Fibroblast of skin of left quadriceps (primary cell): Measurements from ENCODE around the gene HDAC11.

ENCODE experiments used
- DNase-seq, 2 experiments: peaks; one replicate each; pipeline ENCODE4 v3.0.0-alpha.2; 2013; ENCODE audit warnings: low read depth in 2 of 2

Gene HDAC11

DNA sequence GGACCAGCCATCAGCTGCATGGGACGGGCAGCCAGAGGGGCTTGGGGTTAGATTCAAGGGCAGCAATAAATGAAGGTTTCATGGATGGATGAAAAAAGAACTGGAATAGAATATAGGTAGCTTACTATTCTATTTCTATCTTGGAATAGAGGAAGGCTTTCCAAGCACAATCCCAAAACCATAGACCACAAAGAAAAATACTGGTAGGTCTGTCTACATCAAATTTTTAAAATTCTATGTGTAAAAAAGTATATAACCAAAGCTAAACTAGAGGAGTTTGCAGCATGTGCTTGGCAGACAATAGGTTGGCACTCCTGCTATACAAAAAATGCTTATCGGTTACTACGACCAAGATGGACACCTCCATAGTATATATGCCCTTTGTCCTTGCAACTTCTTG is 61.6 kb downstream of the HDAC11 start:
- DNase-seq: no peak

DNA sequence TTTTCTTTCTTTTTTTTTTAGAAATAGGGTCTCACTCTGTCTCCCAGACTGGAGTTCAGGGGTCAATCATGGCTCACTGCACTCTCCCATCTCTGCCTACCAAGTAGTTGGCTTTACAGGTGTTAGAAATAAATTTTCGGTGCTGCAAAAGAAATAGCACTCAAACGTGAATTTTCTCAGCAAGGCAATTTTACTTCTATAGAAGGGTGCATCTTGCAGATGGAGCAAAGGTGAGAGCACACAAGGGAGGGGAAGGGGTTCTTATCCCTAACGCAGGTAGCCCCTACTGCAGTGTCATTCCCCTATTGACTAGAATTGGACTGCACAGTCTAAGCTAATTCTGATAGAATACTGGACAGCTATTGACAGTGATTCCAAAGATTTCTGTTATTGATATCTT is 62.0 kb downstream of the HDAC11 start:
- DNase-seq: no peak

DNA sequence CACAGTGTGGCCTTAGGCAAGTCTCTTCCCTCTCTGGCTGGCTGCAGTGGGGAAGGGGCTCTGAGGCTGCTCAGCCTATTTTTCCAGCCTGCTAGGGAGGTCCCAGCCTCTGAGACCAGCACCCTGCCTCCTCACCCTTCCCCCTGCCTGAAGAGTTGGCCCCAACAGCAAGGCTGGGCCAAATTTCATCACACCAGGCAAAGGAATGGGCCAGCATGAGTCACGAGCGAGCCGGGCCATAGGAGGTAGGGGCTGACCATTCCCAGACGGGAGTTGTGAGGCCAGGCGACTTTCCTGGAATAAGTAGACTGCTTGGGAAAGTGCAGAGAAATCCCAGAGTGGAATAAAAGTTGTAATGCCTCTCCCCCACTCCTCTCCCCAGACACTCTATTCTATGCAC is 63.1 kb downstream of the HDAC11 start:
- peak; percentile 70 to 78 for DNase-seq

DNA sequence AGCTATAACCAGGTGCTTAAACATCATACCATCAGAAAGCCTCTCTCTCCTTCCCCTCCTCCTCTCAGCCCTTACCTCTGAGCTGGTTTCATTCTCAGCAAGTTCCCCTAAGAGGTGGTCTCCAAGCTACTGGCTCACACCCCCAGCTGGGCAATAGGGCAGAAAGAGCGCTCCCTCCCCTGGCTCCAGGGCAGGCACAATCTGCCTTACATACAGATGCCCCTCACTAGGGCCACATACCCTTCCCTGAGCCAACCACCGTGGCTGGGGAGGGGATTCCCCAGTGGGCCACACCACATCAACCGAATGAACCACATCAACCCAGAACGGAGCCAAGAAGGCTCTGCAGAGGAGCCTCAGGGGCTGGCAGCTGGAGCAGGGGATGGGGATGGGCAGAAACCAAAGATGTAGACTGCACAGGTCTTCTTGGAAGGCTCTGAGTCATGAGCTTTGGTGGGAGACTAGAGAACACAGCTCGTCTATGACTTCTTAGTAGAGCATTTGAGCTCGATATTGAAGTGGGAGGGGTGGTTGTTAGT is 64.3 kb downstream of the HDAC11 start:
- peak; percentile 56 to 59 for DNase-seq

DNA sequence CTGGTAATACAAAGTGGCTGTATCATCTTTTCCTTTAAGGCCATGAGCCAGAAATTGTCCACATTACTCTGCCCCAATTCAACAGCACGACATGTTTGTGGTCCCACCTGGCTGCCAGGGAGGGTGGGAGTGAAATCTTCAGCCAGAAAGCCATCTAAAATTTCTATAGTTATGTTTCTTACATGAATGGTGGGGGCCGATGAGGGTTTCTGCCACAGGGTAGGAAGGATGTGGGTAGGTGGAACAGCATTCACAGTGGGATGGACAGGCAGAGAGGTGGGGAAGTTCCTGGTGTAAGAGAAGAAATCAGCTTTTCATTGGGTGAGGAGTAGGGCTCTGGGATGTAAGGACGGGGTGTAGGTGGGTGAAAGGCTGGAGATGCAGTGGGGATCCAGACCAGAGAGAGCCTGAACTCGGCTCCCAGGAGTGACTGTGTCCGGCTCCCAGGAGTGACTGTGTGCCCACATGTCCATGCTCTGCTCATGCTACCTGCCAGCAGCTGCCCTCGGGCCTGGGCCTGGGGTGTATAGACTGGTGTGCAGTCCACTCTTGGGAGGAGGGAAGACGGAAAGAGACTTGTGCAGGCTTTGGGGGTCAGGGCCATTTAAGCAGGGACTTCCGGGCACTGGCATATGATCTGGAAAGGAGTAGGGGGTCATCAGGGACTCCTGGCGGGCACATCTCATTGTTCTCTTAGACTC is 65.0 kb downstream of the HDAC11 start:
- DNase-seq: no peak

DNA sequence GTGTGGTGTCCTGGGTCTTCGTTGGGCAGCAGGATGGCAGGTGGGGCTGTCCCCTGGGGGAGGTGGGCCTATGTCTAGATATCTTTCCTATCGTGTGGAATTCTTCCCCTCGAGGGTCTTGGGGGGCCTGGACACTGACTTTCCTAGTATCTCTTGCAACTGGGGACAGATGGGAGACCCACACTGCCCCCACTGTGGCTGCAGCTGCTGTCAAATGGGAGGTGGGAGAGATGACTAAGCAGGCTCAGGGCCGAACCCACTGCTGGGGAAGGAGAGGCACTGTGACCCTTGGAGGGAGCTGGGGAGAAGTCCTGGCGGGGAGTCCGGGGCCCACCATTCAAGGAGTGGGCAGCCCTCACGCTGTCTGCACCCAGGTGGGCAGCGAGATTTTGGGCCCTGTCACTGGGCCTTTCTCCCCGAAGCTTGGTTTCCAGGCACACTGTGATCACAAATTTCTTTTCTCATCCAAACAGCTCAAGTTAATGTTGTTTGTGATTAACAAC is 65.9 kb downstream of the HDAC11 start:
- DNase-seq: no peak

DNA sequence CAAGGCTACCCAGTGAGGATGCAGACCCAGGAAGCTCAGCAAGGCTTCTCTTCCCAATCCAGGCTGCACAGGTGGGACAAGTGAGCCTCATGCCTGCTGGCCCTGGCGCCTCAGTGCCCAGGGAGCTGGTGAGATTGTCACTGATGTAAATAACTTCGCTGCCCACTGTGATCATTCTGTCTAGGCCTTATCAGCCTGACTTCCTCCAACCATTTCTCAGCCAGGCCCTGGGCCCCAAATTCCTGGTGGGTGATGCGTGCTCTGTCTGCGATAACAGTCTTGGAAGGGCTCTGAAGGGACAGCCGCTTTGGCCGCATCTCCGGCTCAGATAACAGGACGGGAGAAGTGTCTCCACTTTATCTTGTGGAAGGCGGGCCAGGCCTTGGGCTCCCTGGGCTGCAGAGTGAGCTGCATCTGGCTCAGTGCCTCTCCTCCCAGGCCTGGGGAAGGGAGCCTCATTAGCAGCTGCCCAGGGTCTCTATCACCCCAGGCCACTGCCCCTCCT is 66.6 kb downstream of the HDAC11 start:
- DNase-seq: no peak

DNA sequence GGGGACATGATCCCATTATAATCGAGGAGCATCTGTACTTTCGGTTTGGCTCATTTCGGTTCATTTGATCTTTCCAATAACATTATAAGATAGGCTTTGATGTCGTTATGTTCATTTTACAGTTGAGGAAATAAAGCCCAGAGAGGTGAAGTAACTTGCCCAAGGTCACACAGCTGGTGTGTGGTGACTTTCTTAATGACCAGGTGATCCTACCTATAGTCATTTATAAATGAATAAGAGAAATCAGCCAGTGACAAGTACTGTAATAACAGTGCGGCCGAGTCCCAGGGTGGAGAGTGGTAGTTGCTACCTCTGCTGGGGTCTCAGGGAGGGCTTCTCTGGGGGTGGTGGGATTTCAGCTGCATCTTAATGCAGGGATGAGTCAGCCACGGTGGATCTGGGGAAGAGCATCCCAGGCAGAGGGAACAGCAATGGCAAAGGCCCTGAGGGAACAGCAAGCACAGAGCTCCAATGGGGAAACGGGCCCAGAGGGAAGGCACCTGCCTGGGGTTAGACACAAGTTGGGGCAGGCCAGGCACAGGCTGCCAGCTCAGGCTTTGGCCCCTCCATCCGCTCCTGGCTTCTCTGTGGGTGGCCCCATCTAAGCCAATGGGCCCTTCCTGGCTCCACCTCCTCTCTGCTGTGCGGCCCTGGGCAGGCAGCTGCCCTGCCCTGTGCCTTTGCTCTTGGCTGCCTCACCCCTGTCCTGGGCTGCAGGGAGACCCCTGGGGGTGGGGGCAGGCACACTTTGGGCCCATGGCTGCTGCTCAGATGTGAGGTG is 67.7 kb downstream of the HDAC11 start:
- DNase-seq: no peak

DNA sequence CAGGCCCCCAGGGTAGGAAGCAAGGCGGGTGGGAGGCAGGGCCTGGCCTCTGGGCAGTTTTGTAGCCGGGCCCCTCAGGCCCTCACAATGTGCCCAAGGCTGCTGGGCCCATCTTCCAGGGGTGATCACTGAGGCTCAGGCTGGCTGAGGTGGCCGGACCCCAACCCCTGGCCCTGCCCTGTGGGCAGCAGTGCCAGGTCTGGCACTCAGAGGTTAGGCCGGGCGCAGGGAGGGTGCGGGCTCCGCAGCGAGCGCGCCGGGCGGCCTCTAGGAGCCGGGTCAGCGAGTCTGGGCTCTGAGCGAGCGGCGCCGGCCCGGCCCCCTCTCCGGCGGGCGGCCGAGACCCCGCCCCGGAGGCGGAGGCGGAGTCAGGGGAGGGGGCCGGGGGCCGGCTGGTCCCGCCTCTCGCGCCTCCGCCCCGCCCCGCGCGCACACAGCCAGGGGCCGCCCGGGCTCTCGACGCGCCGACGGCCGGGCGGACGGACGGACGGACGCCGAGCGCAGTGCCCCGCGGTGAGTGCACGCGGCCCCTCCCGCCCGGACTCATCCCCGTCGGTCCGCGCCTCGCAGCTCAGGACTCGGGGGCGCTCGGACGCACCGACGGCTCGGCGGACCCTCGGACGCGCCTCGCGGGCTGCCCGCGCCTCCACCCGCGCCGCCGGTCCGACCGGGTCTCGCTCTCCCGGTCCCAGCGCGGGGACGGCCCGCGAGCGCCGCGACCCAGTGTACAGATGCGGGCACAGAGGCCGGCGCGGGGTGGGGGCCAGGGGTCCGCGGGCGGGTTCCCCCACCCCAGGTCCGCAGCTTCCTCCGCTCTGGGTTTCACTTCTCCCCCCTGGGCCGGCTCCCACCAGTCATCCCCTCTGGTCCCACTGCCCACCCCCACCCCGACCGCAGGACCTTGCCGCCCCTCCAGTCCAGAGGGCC is 68.9 kb downstream of the HDAC11 start, which contains the start of gene FBLN2:
Gene FBLN2 (plus strand): TSS at position 430 of the 927 bp plus-strand sequence. CDS start 21,231 bp downstream, outside the sequence.
- DNase-seq: no peak

DNA sequence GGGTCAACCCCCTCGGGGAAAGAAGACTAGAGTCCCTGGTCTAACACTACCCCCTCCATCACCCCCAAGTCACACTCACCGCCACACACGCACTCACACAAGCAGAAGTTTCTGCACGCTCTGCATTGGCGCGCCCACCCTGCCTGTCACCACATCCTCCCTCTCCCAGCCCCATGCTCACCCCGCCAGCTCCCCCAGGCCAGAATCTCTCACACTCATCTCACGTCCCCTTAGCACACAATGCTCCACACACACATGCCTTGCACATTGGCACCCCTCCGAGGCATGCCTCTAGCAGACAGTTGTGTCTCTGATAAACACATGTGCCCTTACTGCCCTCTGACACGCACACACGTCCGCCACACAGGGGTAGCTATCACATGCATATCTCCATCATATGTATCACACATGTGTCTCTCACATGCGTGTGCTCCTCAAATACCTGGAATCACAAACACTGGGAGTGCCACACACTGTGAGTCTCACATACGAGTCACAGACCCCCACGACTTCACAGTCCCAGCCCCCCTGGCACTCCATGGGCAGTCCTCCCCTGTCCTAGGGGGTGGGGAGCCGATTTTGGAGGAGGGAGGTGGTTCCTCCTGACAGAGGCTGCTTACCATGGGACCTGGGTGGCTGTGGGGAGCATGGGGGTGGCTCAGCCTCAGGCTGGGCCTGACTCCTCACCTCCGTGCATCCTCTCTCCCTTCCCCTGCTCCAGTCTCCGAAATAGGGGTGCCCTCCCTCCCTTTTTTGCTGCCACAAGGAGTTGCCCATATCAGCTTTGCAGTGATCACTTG is 69.7 kb downstream of the HDAC11 start:
- DNase-seq: no peak

DNA sequence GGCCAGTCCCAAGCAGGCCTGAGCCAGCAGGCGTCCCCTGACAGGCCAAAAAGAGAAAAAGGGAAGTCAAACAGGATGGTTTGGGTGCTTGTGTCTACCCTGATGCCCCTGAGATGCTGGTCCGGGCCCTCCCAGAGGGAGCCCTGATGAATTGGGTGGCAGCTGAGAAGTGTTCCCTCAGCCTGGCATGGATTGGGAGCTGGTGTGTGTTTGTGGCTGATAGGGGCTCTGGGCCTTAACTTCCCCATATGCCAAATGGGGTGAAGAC is 70.3 kb downstream of the HDAC11 start:
- no peak for DNase-seq

DNA sequence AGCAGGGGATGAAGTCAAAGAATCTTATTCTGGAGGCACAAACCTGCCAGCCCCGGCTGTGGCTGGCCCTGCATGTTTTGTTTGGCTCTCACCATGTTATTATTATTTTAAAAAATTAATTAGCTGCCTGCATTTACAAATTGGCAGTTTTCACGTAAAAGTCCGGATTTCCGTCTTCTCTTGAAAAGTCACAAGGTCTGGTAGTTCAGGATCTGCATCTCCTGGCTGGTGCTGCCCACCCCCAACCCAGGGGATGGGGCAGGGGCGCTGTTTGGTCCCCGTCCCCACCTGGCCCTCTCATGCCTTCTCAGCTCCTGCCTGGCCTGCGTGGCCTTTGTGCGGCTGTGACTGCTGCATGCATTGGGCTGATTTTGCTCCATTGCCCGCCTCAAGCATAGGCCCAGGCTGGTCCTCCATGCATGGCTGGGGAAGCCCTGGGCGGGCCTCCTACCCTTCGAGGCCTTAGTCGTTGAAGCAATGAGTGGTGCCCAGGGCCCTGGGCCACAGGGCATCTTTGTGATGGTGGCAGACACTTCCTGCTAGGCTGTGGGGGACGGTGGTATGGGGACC is 70.8 kb downstream of the HDAC11 start:
- no peak for DNase-seq

DNA sequence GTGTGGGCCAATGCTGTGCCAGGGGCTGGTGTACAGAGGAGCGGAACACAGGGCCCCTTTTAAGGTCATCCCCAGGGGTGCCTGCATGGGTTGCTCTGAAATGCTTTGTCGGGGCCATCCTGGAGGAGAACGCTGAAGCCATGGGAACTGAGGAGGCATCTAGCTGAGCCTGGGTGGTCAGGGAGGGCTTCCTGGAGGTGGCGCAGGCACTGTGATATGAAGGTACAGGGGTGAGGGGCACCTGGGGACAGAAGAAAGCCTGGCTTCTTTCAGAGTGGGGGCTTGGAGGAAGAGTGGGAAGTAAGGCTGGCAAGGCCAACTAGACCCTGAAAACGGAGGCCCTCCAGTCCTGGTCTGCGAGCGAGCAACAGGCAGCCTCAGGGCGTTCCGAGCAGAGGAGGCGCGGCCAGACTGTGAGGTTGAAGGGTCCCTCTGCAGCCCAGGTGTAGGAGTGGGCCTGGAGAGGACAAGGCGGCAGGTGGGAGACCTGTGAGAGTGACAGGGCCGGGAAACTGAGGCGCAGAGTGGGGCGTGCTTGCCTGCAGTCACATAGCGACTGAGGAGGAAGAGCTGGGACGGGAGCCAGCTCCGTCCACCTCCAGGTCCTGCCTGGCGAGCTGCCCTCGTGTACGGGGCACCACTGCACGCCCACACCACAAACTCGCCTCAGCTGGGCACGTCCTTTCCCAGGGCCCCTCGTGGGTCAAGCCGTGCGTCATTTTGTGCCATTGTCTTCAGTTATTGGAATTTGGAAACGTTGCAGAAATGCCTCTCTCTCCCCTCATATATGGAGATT is 72.9 kb downstream of the HDAC11 start:
- no peak for DNase-seq

DNA sequence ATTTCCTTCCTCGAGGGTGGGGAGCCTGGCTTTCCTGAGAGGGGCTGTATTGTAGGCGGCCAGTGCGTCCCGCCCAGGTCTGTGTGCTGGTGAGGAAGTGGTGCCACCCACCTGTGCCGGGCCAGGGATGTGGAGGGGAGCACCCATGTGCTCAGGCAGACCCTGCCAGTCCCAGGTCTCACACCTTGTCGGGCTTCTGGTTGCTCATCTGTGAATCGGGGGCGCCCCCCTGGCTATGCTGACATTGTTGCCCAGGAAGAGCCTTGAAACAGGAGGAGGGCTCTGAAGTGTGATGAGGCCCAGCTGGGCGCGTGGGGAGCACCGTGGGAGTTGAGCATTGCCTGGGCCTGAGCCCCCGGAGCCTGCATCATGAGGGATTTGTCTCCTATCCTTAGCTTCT is 73.6 kb downstream of the HDAC11 start:
- DNase-seq: no peak

DNA sequence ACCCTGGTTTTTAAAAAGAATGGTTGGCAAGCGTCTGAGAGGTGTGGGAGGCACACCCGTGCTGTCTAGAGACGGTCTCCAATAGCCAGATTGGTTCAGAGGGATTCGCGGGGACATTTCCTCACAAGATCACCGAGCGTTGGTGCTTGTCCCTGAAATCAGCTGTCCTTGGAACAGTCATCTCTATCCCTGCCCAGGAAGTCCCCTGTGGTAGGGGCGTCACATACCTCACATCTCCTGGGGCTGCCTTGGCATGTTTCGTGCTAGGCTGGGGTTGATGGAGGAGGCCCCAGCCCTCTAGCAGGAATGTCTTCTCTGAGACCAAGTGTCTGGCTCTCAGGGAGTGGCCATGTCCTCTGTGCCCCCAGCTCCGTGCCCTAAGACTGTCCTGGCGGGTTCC is 75.6 kb downstream of the HDAC11 start:
- no peak for DNase-seq
